Ecto neural progenitor cell (in vitro differentiated cells): Measurements from ENCODE around the gene HEYL.
"Not testable (repeated sequence)": the region's sequence is repeated elsewhere in the genome, so short reads cannot be mapped to it uniquely, and the experiment has no call there.

Experiments used
- DNase-seq: peaks from one replicate; pipeline ENCODE4 v3.0.0-alpha.2; 2018; ENCODE audit warnings: low spot score

Gene HEYL

GRCh38 chr1:39603677-39604076, 35.8 kb downstream of the HEYL start:
- not testable (repeated sequence) for DNase-seq

- not testable (repeated sequence) for DNase-seq
These were observed 37.7 kb downstream of the HEYL start for GRCh38 chr1:39601667-39602255.

- no peak for DNase-seq
These were observed 43.3 kb downstream of the HEYL start for GRCh38 chr1:39596163-39596562.

- DNase-seq, result no peak
These were observed 46.1 kb downstream of the HEYL start for GRCh38 chr1:39593386-39593785.

GRCh38 chr1:39592069-39592468, 47.4 kb downstream of the HEYL start:
- DNase-seq, result no peak

GRCh38 chr1:39590546-39590945, 48.9 kb downstream of the HEYL start:
- no peak for DNase-seq

GRCh38 chr1:39585933-39586332, 53.5 kb downstream of the HEYL start:
- no peak for DNase-seq

- peak; percentile 63 for DNase-seq
These were observed 63.3 kb downstream of the HEYL start for GRCh38 chr1:39576016-39576657.

GRCh38 chr1:39575191-39576015, 64.0 kb downstream of the HEYL start:
- peak; percentile 64 for DNase-seq

GRCh38 chr1:39574646-39575045, 64.8 kb downstream of the HEYL start:
- no peak for DNase-seq
